GM13977 (cell line): ENCODE data around the gene RAPGEFL1.

Experiments used
- DNase-seq: peaks from one replicate; pipeline ENCODE4 v3.0.0; 2012; ENCODE audit warnings: low spot score
- in situ Hi-C: fragments of 300-500 bp; cut with MboI; formaldehyde crosslinking; loops from one replicate; pipeline ENCODE4 v1.12.0; 2022; ENCODE audit warnings: low sequenced_read_pairs, low pct_unique_long_range_greater_than_20kb, mixed read lengths, inconsistent platforms; ENCODE audit not compliant: unreplicated experiment
- TF ChIP-seq, protein P1 (sequence below): IDR thresholded peaks from 2 replicates; pipeline ENCODE4 v1.5.1; 2012; ENCODE audit warnings: mild to moderate bottlenecking, control low read depth; ENCODE audit not compliant: insufficient read depth; ENCODE audit errors: extremely low read depth, missing control alignments

The RAPGEFL1 gene

DNA sequence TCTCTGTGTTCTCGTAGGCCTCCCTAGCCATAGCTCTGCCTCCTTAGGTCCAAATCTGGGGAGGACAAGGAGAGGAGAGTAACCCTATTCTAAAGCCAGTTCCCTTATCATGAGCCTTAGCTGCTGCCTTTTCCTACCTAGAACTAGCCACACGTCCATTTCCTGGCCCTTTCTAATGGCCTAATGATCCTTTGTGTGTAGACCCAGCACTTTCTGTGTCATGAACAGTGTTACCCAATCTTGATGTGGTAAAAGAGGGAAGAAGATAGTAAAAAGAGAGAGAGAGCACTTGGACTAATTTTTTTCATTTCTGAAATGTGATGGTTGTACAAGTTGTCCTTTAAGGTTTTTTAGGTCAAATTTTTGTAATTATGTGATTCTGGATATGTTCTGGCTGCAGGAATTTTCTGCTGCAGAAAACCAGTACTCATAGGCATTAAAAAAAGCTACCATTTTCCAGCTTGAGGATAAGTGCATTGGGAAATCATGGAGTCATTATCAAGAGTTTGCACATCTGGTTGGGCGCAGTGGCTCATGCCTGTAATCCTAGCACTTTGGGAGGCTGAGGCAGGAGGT is 18.7 kb upstream of the RAPGEFL1 start:
- in situ Hi-C loops, result no loop called here
- DNase-seq, result no peak
- TF ChIP-seq, protein P1, sequence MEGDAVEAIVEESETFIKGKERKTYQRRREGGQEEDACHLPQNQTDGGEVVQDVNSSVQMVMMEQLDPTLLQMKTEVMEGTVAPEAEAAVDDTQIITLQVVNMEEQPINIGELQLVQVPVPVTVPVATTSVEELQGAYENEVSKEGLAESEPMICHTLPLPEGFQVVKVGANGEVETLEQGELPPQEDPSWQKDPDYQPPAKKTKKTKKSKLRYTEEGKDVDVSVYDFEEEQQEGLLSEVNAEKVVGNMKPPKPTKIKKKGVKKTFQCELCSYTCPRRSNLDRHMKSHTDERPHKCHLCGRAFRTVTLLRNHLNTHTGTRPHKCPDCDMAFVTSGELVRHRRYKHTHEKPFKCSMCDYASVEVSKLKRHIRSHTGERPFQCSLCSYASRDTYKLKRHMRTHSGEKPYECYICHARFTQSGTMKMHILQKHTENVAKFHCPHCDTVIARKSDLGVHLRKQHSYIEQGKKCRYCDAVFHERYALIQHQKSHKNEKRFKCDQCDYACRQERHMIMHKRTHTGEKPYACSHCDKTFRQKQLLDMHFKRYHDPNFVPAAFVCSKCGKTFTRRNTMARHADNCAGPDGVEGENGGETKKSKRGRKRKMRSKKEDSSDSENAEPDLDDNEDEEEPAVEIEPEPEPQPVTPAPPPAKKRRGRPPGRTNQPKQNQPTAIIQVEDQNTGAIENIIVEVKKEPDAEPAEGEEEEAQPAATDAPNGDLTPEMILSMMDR, result no peak

DNA sequence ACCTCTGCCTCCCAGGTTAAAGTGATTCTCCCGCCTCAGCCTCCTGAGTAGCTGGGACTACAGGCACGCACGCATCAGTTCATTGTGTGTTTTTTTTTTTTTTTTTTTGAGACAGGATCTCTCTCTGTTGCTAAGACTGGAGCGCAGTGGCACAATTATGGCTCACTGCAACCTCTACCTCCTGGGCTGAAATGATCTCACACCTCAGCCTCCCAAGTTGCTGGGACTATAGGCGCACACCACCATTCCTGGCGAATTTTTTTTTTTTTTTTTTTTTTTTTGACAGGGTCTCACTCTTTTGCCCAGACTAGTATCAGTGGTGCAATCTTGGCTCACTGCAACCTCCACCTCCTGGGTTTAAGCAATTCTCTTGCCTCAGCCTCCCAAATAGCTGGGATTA is 17.8 kb upstream of the RAPGEFL1 start:
- TF ChIP-seq, protein P1, result no peak
- no peak for DNase-seq
- in situ Hi-C loops, result no loop called here

DNA sequence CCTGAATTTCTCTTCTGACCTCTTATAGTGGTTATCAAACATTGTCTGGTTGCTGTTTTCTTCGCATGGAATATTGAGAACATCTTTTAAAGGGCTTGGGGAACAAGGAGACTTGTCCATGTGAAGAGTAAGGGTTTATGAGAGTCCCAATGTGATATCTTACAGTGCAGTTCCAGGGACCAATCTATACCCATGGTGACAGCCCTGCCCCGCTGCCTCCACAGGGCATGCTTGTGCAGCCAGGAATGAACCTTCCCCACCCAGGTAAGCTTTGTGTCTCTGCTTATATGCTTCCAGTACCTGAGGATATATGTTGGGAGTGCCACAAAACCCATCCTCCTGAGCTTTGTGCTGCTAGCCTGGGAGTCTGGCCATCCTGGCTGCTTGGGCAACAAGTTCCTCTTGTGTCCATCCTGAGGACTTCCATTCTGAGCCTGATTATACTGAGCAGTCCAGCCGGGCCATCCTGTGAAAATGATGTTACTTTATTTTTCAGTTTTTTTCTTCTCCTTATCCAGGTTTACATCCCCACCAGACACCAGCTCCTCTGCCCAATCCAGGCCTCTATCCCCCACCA is 9.5 kb upstream of the RAPGEFL1 start:
- TF ChIP-seq, protein P1, result no peak
- in situ Hi-C loops, result no loop called here

DNA sequence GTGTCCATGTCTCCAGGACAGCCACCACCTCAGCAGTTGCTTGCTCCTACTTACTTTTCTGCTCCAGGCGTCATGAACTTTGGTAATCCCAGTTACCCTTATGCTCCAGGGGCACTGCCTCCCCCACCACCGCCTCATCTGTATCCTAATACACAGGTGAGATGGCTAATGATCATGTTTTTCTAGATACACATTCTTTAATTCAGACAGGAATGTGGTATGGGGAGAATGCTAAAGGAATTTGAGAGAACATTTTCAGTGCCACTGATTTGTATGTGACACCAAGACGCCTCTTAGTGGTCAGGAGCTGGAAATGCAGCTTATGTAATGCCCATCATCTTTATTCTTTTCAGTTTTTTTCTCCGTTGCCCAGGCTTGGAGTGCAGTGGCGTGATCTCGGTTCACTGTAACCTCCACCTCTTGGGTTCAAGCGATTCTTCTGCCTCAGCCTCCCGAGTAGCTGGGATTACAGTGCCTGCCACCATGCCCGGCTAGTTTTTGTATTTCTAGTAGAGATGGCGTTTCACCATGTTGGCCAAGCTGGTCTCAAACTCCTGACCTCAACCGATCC is 8.9 kb upstream of the RAPGEFL1 start:
- TF ChIP-seq, protein P1, result peak; percentile 77
- peak; percentile 70 for DNase-seq
- in situ Hi-C loops, result no loop called here

More for the DNA sequence above, 9.5 kb upstream of the RAPGEFL1 start:
- DNase-seq, result no peak

DNA sequence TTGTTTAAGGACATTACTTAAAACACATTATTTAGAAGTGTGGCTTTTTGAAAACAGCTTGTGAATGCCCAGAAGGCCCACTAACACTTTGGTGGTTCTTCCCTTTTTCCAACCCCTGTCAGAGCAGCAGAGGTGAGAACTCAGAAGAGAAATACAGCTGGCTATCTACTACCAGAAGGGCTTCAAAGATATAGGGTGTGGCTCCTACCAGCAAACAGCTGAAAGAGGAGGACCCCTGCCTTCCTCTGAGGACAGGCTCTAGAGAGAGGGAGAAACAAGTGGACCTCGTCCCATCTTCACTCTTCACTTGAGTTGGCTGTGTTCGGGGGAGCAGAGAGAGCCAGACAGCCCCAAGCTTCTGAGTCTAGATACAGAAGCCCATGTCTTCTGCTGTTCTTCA is 6.9 kb upstream of the RAPGEFL1 start:
- TF ChIP-seq, protein P1, result no peak
- no peak for DNase-seq
- in situ Hi-C loops, result no loop called here

DNA sequence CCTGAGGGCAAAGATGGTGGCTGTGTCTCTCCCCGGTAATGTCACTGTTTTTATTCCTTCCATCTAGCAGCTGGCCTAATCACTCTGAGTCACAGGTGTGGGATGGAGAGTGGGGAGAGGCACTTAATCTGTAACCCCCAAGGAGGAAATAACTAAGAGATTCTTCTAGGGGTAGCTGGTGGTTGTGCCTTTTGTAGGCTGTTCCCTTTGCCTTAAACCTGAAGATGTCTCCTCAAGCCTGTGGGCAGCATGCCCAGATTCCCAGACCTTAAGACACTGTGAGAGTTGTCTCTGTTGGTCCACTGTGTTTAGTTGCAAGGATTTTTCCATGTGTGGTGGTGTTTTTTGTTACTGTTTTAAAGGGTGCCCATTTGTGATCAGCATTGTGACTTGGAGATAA is 5.5 kb upstream of the RAPGEFL1 start:
- TF ChIP-seq, protein P1, result no peak
- in situ Hi-C loops, result no loop called here
- no peak for DNase-seq
